GM12878 (cell line): Measurements from ENCODE around the gene SHISA9. TPM values are rescaled to one million over a fixed set of nuclear protein-coding genes. Genes with fewer than 3 reads are reported as not detected.

Experiments used
- ATAC-seq: fragments of 200-7000 bp; cut with Tn5 transposase; 3 replicates; pipeline ENCODE4 v1.9.1; 2020; ENCODE audit warnings: mild to moderate bottlenecking, moderate library complexity
- BruUV-seq: library from RNA; stranded (reverse); fragments of 400-500 nt; replicated peaks from 2 replicates; lab custom pipeline; 2021; lab: Mats Ljungman, UMichigan
- CTCF ChIA-PET: fragments of 300-600 bp; sonication (Branson Sonifier 250); formaldehyde crosslinking; extraction: SDS; loops from one replicate; lab custom pipeline; 2021; ENCODE audit warnings: inconsistent platforms; lab: Yijun Ruan, JAX
- POLR2A ChIA-PET: fragments of 350-600 bp; formaldehyde crosslinking; extraction: SDS; loops from one replicate; lab custom pipeline; 2021; ENCODE audit warnings: inconsistent platforms; lab: Charles Lee
- RAD21 ChIA-PET: fragments of 300-600 bp; sonication (Branson Sonifier 250); formaldehyde crosslinking; loops from one replicate; lab custom pipeline; 2023; ENCODE audit warnings: antibody characterized with exemption; ENCODE audit not compliant: unreplicated experiment; lab: Charles Lee
- SMC1A ChIA-PET: fragments of 300-600 bp; sonication (Branson Sonifier 250); formaldehyde crosslinking; loops from one replicate; lab custom pipeline; 2023; ENCODE audit not compliant: unreplicated experiment, uncharacterized antibody; lab: Charles Lee
- DNase-seq: peaks from one replicate; pipeline ENCODE4 v3.0.0-alpha.2; 2011; ENCODE audit warnings: low read depth, low spot score
- FAIRE-seq: peaks from 3 replicates; lab custom pipeline; 2011; peaks lifted over from hg19 to GRCh38; lab: Jason Lieb, UNC
- H2AFZ ChIP-seq: 2 replicates; pipeline ENCODE4 v1.6.0; 2011; ENCODE audit warnings: low read depth, low read length, control low read depth; ENCODE audit not compliant: control insufficient read depth
- H3K27ac ChIP-seq: 2 replicates; pipeline ENCODE4 v1.5.1; 2011; ENCODE audit warnings: control low read depth; ENCODE audit not compliant: control insufficient read depth, insufficient read depth
- H3K27me3 ChIP-seq, 2 experiments: replicated peaks in 1 of 2; 2 replicates each; pipeline versions ENCODE4 v1.6.0 to v1.6.1; 2011; ENCODE audit warnings: low read length in 1 of 2; ENCODE audit not compliant: control insufficient read depth in 2 of 2, insufficient read depth in 2 of 2
- H3K36me3 ChIP-seq, 2 experiments: 2 replicates each; pipeline ENCODE4 v1.5.1; 2011; ENCODE audit warnings: low read length in 1 of 2; ENCODE audit not compliant: control insufficient read depth in 2 of 2, insufficient read depth in 2 of 2
- H3K4me1 ChIP-seq: 2 replicates; pipeline ENCODE4 v1.6.1; 2011; ENCODE audit warnings: mild to moderate bottlenecking, low read length, moderate library complexity, mixed read lengths; ENCODE audit not compliant: control insufficient read depth, insufficient read depth
- H3K4me2 ChIP-seq: 2 replicates; pipeline ENCODE4 v1.6.0; 2011; ENCODE audit warnings: control low read depth; ENCODE audit not compliant: control insufficient read depth, insufficient read depth
- H3K4me3 ChIP-seq: fragments of 200-600 bp; sonication (generic); 2 replicates; pipeline ENCODE4 v1.5.1; 2016
- H3K79me2 ChIP-seq: 2 replicates; pipeline ENCODE4 v1.6.0; 2011; ENCODE audit warnings: low read length; ENCODE audit not compliant: control insufficient read depth, insufficient read depth
- H3K9ac ChIP-seq: 2 replicates; pipeline ENCODE4 v1.8.0; 2011; ENCODE audit warnings: low read length, control low read depth, mixed read lengths; ENCODE audit not compliant: control insufficient read depth, insufficient read depth
- H3K9me3 ChIP-seq: replicated peaks from 3 replicates; pipeline ENCODE4 v1.5.1; 2011; ENCODE audit warnings: mild to moderate bottlenecking, low read length; ENCODE audit not compliant: control insufficient read depth, insufficient read depth
- H4K20me1 ChIP-seq: 2 replicates; pipeline ENCODE4 v1.6.0; 2011; ENCODE audit not compliant: control insufficient read depth, insufficient read depth
- BCL3 ChIP-seq: IDR thresholded peaks from 2 replicates; pipeline ENCODE4 v1.6.1; 2011; ENCODE audit warnings: borderline replicate concordance, low read depth, mild to moderate bottlenecking, moderate library complexity, low read length; ENCODE audit not compliant: insufficient read depth, poor library complexity, severe bottlenecking
- BMI1 ChIP-seq: fragments of 450-650 bp; IDR thresholded peaks from 2 replicates; pipeline ENCODE4 v1.6.1; 2016; ENCODE audit warnings: mild to moderate bottlenecking, moderate library complexity, borderline replicate concordance
- CBX5 ChIP-seq: sonication (generic); IDR thresholded peaks from 2 replicates; pipeline ENCODE4 v1.6.1; 2016; ENCODE audit warnings: low read depth, moderate library complexity, mild to moderate bottlenecking, inconsistent platforms
- CHD1 ChIP-seq: IDR thresholded peaks from 2 replicates; pipeline ENCODE4 v1.6.1; 2012; ENCODE audit warnings: low read depth, low read length, improper control_type of control experiment
- CHD4 ChIP-seq: fragments of 200-600 bp; sonication (generic); IDR thresholded peaks from 2 replicates; pipeline ENCODE4 v1.6.1; 2016; ENCODE audit warnings: mild to moderate bottlenecking
- FOXK2 ChIP-seq: fragments of 450-650 bp; IDR thresholded peaks from 2 replicates; pipeline ENCODE4 v1.6.1; 2017; ENCODE audit warnings: mild to moderate bottlenecking, moderate library complexity
- HCFC1 ChIP-seq: fragments of 150-350 bp; IDR thresholded peaks from 2 replicates; pipeline ENCODE4 v1.6.1; 2014; ENCODE audit warnings: low read length
- MAX ChIP-seq: IDR thresholded peaks from 2 replicates; pipeline ENCODE4 v1.6.1; 2012; ENCODE audit warnings: low read depth, low read length, improper control_type of control experiment
- MTA2 ChIP-seq: fragments of 450-650 bp; IDR thresholded peaks from 2 replicates; pipeline ENCODE4 v1.6.1; 2016; ENCODE audit warnings: low read depth, mild to moderate bottlenecking, moderate library complexity
- MTA3 ChIP-seq: IDR thresholded peaks from 2 replicates; pipeline ENCODE4 v1.6.1; 2012; ENCODE audit warnings: low read length, inconsistent platforms, borderline replicate concordance
- MXI1 ChIP-seq: fragments of 150-350 bp; IDR thresholded peaks from 2 replicates; pipeline ENCODE4 v1.6.1; 2011; ENCODE audit warnings: low read depth, mild to moderate bottlenecking, inconsistent platforms, low read length, improper control_type of control experiment
- RBBP5 ChIP-seq: fragments of 200-600 bp; sonication (generic); conservative IDR thresholded peaks from 2 replicates; pipeline ENCODE4 v1.6.1; 2016
- SKIL ChIP-seq: fragments of 450-650 bp; IDR thresholded peaks from 2 replicates; pipeline ENCODE4 v1.6.1; 2017; ENCODE audit warnings: mild to moderate bottlenecking, low read depth, inconsistent platforms; ENCODE audit not compliant: poor library complexity, severe bottlenecking
- SMAD5 ChIP-seq: IDR thresholded peaks from 2 replicates; pipeline ENCODE4 v1.6.1; 2016; ENCODE audit warnings: antibody characterized with exemption, low read depth
- SREBF1 ChIP-seq: IDR thresholded peaks from 2 replicates; pipeline ENCODE4 v1.6.1; 2012; ENCODE audit warnings: mild to moderate bottlenecking, low read length
- ZBTB4 ChIP-seq: fragments of 450-650 bp; formaldehyde crosslinking; IDR thresholded peaks from 2 replicates; pipeline ENCODE4 v1.4.0; 2022; ENCODE audit warnings: mild to moderate bottlenecking, moderate library complexity
- in situ Hi-C: fragments of 300-500 bp; cut with MboI; formaldehyde crosslinking; loops from 9 replicates; pipeline ENCODE4 v1.14.3; 2018; ENCODE audit warnings: mixed read lengths
- intact Hi-C: fragments of 100-400 bp; cut with micrococcal nuclease; formaldehyde crosslinking; loops from one replicate; pipeline ENCODE4 v1.14.2; 2022; ENCODE audit not compliant: unreplicated experiment
- polyA plus RNA-seq, 11 experiments: library from polyadenylated mRNA; depleted of rRNA in 4 of 11; unstranded in 6 of 11; stranded (reverse) in 5 of 11; fragments of >200 nt; fragmentation: Nextera tagmentation in 4 of 11; fragmentation: Illumina TruSeq in 1 of 11; extraction: Ambion mirVana in 4 of 11; extraction: Trizol in 1 of 11; gene quantifications; 1 replicate in 1 of 11; 2 replicates in 10 of 11; pipeline versions ENCODE4 v1.2.1 to v1.2.3, GENCODE V29; 2011 to 2016; ENCODE audit warnings: inconsistent platforms in 2 of 11, missing spikeins in 2 of 11, low read depth in 1 of 11
- total RNA-seq, 4 experiments: library from RNA; depleted of rRNA in 3 of 4; stranded (reverse); fragments of >200 nt in 3 of 4; fragmentation: Illumina TruSeq in 1 of 4; extraction: Trizol in 1 of 4; gene quantifications; 2 replicates each; pipeline versions ENCODE4 v1.2.1 to v1.2.3, GENCODE V29; 2013 to 2021

The SHISA9 gene
- total and polyA plus RNA-seq, 10 of the 15 experiments (the other 5 are each of a cell fraction or from before 2014, with no cell fraction given) = 0.03 to 25.5 (median 0.07) TPM

GRCh38 chr16:13205352-13205751 is 304.0 kb downstream of the SHISA9 start:
- no peaks in the 10 kb centered on the region for H3K79me2 ChIP-seq
- ChIA-PET CTCF (interaction anchor here (0.8 kb wide), 1 partner anchor 14 kb away, joined by 3 read pairs; no protein-coding TSS in a partner anchor), POLR2A (no interaction called here), SMC1A (no interaction called here), RAD21 (no interaction called here)
- H3K36me3 ChIP-seq = no peaks in the 10 kb centered on the region
- intact Hi-C loops (no loop called here), in situ Hi-C loops (no loop called here)
- no peak overlapping the region for H3K9ac ChIP-seq
- BruUV-seq = no TSS peak
- no peak overlapping the region for H3K27ac ChIP-seq
- ATAC-seq (no peak), FAIRE-seq (no peak), DNase-seq (no peak)
- H3K4me3 ChIP-seq = no peak overlapping the region
- H3K9me3 ChIP-seq = no peaks in the 10 kb centered on the region
- H3K27me3 ChIP-seq = no peaks in the 10 kb centered on the region
- no peaks in the 10 kb centered on the region for H4K20me1 ChIP-seq
- no peak overlapping the region for H3K4me2 ChIP-seq
- H2AFZ ChIP-seq = no peak overlapping the region
- H3K4me1 ChIP-seq = no peaks in the 10 kb centered on the region
- TF ChIP-seq SKIL (no peak), MXI1 (no peak), CHD1 (no peak), BCL3 (no peak), BMI1 (no peak), MTA2 (no peak), RBBP5 (no peak), ZBTB4 (CRISPR knock-in tag) (no peak), CHD4 (no peak), CBX5 (no peak), FOXK2 (no peak), MAX (no peak), MTA3 (no peak), HCFC1 (no peak), SREBF1 (no peak), SMAD5 (no peak)
